Stimulated activated CD4-positive, alpha-beta T cell treated with anti-CD3 and anti-CD28 coated beads, Interleukin-2, amount 100 ng/mL, for 4 hours (primary cell): ENCODE data around the gene KLHL29.

Experiments
- DNase-seq: peaks from one replicate; pipeline ENCODE4 v3.0.0-alpha.2; 2020; ENCODE audit warnings: low read depth

The KLHL29 gene

GRCh38 chr2:23617167-23617810 is 232.3 kb downstream of the KLHL29 start:
- DNase-seq: no peak

GRCh38 chr2:23617811-23618215 is 232.8 kb downstream of the KLHL29 start:
- no peak for DNase-seq

DNA sequence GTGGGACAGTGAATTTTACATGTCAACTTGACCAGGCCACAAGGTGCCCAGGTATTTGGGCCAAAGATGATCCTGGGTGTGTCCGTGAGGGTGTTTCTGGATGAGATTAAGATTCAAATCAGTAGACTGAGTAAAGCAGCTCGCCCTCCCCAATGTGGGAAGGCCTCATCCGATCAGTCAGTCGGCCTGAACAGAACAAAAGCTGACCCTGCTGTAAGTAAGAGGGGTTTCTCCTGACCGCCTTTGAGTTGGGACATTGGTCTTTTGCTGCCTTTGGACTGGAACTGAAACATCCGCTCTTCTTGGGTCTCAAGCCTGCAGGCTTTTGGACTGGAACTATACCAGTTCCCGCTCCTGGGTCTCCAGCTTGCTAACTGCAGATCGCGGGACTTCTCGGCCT is 233.3 kb downstream of the KLHL29 start:
- no peak for DNase-seq

DNA sequence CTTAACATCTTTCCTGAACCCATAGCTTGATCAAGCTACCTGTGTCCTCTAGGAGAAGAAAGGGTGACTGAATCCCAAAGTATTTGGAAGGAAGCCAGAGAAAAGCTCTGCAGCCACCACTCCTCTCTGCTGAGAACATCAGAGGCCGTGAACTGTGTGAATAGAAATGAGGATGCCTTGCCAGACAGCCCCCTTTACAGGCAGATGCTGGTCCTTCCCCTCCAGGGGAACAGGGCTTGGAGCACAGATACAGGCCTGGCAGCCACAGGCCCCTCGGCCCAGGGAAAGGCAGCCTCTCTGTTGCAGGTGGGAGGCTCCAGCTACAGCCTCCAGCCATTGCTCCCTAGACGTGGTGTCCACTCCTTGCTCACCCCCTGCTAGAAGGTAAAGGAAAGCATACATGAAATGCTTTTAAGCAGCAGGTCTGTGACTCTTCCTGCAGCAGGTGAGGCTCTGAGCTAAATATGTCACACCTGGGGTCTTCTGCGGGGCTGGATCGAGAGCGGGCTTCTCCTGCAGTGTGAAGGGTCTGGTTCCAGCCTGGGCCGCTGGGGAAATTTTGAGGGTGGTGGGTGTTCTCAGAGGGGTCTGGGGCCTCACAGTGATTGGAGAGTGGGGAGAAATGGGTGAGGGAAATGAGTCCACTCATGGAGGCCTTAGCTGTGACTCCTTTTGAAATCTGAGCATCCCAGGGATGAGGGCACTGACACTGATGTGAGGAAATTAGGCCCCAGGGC is 234.0 kb downstream of the KLHL29 start:
- no peak for DNase-seq

DNA sequence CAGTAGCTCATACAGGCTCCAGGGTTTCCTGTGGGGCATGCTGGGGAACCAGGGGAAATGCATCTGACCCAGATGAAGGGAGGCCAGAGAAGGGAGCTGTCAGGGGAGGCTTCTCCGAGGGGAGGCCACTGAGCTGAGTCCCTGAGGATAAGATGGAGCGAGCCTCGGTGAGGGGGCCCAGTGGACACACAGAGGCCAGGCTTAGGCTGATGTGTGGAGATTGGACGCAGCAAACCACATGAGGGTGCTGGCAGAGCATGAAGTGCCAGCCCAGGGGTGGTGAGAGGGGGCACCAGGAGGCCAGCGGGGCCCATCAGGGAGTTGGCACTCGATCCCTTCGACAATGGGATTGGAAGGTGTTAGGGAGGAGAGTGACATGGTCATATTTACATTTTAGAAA is 235.0 kb downstream of the KLHL29 start:
- DNase-seq: no peak

GRCh38 chr2:23620841-23621341 is 235.9 kb downstream of the KLHL29 start:
- DNase-seq: no peak

- no peak for DNase-seq
These were observed 236.6 kb downstream of the KLHL29 start for GRCh38 chr2:23621616-23622015.

DNA sequence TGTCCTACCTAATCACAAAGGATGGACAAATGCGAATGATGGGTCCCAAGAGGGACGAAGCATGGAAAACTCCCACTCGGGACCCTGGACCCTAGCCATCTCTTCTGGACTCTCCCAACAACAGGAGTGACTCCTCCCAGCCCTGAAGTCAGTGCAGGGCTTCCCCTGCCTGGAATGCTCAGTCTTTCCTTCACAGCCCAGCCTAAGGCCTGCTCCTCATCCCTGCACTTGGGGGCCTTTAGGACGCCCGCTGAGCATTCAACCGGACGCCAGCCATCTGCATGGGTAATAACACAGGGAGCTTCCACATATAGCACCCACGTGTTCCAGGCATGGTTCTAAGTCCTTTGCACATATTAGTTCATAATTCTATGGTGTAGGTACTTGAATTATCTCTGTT is 237.5 kb downstream of the KLHL29 start:
- no peak for DNase-seq

DNA sequence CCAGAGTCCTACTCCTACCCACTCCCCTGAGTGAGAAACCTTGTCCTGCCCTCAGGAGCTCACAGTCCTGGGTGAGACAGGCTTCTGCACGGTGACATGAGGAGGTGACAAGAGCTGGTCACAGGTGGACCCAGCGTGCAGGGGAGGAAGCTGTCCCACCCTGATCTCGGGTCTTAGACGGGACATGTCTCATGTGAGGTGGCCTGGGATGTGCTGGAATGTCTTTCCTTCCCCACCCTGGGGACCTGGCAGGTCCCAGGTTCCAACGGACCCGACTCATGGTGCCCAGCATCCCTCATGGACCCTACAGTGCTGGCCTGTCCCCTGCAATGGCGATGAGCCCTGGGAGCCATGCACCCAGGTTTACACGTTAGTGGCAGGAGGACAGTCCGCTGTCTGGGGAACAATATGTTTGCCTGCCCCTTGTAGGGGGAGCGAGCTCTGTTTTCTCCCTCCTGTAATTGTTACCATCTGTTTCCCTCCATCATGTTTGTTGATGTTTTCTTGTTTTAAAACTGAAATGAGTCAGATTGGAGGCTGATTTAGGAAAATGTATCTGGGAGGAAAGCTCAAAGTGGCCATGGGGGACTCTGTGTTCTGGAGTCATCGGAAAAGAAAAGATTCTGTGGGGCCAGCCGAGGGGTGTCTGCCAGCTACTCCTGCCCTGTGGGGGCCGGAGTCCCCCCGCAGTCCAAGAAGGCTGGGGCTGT is 238.1 kb downstream of the KLHL29 start:
- no peak for DNase-seq

GRCh38 chr2:23624378-23624777 is 239.4 kb downstream of the KLHL29 start:
- DNase-seq: no peak

DNA sequence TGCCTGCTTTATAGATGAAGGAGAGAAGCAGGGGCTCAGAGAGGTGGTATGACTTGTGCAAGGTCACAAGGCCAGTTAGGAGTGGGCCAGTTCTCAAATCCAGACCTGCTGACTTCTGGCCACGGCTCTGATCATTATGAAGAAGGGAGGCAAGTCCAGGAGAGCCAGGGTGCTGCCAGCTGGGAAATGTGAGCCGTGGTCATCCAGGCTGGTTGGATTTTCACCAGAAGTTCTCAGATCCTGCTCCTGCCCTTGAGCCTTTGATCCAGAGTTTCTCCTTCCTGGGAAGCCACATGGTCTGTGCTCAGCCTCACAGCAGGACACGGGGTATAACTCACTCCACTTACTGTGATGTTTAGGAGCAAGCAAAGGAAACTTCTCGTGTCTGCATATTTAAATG is 239.9 kb downstream of the KLHL29 start:
- no peak for DNase-seq

- DNase-seq: no peak
These were observed 240.7 kb downstream of the KLHL29 start for GRCh38 chr2:23625726-23626125.

DNA sequence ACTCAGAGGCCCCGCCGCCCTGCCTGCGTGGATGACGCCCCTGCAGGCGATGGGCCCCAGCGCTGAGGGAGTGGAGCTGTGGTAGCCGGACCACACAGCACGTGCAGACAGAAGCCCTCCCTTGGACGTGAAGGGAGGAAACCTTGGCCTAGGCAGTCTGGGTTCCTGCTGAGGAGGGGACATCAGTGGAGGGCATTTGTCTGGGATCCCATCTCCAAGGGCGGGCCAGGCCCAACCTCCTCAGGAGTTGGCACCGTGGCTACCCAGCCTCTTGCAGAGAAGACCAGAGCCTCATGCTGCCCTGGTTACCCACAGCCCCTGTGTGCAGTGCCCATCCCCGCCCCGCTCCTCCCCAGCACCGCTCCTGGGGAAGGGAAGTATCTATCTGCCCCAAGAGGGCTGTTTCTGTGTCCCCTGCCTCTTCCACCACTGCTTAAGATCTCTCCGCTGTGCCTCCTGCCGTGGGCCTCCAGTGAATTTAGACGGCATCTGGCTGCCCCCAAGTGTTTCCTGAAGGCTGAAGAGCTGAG is 241.8 kb downstream of the KLHL29 start:
- DNase-seq: no peak

DNA sequence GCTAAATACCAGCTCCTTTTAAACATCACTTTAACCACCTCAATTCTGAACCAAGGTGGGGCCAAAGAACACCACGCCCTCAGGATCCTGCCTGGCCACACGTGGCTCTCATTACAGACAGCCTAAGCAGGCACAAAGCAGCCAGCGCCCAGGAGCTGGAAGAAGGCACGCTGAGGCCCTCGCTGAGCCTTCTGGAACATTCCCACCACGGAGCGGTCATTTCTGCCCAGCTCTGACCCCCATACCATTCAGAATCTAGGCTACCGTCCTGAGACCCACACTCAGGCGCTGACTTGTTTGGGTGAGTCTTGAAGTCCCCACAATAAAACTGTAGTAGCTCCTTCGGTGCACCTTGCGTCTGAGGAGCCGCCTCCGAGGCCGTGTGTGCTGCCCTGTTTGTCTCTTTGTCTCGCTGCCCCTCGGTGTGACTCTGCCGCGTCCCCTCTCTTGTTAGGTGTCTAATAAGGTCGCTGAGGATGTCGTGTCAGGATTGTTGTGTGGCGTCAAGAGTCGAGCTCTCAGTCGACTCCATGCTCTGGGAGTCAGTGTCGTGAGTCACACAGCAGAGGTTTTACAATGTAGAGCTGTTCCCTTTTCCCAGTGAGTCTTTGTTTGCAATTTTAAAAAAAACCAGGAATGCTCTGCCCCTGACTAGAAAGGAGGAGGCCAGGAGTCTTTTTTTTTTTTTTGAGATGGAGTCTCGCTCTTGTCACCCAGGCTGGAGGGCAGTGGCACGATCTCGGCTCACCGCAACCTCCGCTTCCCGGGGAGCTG is 242.4 kb downstream of the KLHL29 start:
- no peak for DNase-seq

DNA sequence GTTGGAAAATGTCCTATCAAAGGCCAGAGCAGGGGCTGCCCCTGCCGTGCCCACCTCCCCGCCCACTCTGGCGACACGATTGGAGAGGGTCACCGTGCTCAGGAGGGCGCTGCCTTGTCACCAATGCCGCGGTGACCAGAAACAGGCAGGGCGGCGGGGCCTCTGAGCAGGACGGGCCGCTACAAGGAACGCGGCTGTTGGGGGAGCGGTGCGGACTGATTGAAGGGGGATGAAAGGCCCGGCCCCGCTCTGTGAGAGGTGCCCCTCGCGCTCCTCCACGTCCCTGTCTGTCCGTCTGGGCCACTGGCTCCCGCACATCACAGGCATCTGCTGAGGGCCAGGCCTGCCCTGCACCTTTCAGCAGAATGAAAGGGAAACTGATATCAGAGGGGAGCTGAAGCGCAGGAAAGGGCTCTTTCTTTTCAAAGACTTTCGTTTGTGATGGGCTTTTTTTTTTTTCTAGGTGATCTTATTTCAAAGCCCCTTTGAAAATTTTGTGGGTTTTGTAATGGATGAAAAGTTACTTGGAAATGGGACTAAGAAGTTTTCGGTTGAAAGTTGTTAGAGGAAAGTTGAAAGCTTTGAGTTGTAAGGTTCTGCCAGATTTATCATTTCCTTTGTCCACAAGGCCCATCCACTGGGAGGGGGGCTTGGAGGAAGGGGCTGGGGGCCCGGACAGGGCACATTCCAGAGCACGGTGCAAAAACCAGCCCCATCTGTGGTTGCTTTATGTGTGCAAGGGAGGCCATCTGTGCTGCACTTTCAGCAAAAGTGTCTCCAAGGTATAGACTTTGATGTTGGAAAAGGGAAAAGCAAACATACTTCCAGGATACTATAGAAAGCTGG is 244.2 kb downstream of the KLHL29 start:
- DNase-seq: no peak

DNA sequence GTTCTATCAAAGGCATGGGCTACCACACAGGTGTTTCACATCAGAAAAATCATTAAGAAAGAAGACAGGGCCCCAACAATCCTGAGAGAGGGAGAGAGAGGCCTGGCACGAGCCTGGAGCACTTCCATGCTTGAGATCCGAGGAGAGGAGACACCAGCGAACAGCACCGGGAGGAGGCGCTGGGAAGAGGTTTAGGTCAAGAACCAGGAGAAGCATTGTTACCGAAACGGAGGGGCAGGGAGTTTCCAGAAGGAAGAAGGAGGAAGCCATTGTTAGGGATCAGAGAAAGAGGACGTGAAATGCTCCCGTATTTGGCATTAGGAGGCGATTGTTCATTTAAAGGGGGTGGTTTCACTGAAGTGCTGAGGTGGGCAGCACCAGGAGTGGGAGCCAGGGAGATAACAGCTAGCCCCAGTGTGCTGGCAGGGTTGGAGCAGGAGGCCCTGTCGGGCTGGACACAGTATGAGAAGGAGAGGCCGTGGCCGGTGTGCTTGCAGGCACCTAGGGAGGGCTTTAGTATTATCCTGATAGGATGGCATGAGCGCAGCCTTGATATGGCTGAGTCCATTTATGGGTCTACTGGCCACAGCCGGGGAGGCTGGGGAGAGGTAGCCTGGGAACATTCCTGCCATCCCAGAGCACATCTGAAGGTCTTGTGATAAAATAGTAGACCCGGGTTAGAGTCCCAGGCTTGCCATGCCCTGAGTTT is 244.9 kb downstream of the KLHL29 start:
- DNase-seq: no peak

GRCh38 chr2:23630961-23631360 is 246.0 kb downstream of the KLHL29 start:
- no peak for DNase-seq

DNA sequence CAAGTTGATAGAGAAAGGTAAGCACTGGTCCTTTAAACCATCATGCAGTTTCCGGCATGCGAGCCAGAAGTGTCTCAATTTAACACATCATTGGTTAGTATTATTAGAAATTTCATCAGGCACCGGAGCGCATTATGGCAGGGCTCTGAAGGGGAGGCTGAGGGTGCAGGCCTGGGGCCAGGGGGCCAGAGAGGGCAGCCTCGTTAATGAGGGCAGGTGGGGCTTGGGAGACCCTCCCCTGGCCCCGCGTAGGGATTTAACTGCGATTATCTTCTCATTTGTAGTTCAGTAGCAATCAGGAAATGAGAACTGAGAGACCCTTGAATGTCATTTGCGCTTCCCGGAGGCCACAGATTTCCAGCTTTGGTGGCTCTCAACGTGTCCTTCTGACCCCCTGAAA is 246.4 kb downstream of the KLHL29 start:
- no peak for DNase-seq

GRCh38 chr2:23632386-23632785 is 247.4 kb downstream of the KLHL29 start:
- no peak for DNase-seq

DNA sequence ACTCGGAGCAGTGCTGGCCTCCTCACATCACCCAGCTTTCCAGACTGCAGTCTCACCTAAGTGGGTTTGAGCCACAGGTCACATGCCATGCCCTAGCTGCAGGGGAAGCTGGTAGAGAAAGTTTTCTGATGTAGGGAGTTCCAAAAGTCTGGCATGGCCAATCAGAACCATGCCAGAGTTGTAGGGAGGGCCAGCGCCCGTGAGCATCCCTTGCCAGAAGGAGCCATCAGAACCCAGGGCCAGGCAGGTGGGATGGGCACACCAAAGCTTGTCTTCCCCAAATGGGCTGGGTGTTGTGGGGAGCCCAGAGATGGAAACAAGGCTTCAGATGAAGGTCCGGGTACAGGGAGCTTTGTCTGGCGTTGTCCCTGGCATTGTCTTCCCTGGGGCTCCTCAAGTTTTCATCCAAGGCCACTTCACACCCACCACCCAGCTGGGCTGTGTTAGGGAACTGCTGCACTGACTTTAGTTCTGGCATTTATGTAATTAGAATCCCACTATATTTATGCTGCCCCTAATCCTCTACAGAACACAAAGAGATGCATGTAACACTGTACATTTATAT is 247.9 kb downstream of the KLHL29 start:
- no peak for DNase-seq
